SK-N-SH treated with all-trans-retinoic acid at 6 μM for 48 hours (cell line): Measurements from ENCODE around the gene PRDM8.
A peak's percentile ranks its signal among the peaks of the same experiment; 100 is the strongest.

Experiments
- ATAC-seq: fragments of 200-7000 bp; cut with Tn5 transposase; 3 replicates; pipeline ENCODE4 v1.9.1; 2020; ENCODE audit warnings: mild to moderate bottlenecking, moderate library complexity
- ARNTL ChIP-seq: fragments of 450-650 bp; formaldehyde crosslinking; IDR thresholded peaks from 2 replicates; pipeline ENCODE4 v1.5.0; 2020; ENCODE audit warnings: low read depth, mild to moderate bottlenecking, moderate library complexity, borderline replicate concordance
- CREB5 ChIP-seq: fragments of 250-450 bp; sonication (Bioruptor Pico); IDR thresholded peaks from 2 replicates; pipeline ENCODE4 v1.5.1; 2020; ENCODE audit warnings: low read depth, mild to moderate bottlenecking, moderate library complexity
- CSDC2 ChIP-seq: fragments of 250-450 bp; sonication (Bioruptor Pico); IDR thresholded peaks from 2 replicates; pipeline ENCODE4 v1.5.0; 2020; ENCODE audit warnings: mild to moderate bottlenecking, moderate library complexity
- ESRRG ChIP-seq: fragments of 250-450 bp; sonication (Bioruptor Pico); IDR thresholded peaks from 2 replicates; pipeline ENCODE4 v1.6.1; 2021; ENCODE audit warnings: mild to moderate bottlenecking
- GLIS3 ChIP-seq: fragments of 250-450 bp; sonication (Bioruptor Pico); IDR thresholded peaks from 2 replicates; pipeline ENCODE4 v1.5.0; 2020; ENCODE audit warnings: mild to moderate bottlenecking, moderate library complexity
- ISL1 ChIP-seq: fragments of 250-450 bp; sonication (Bioruptor Pico); IDR thresholded peaks from 2 replicates; pipeline ENCODE4 v2.1.2; 2022; ENCODE audit warnings: mild to moderate bottlenecking, moderate library complexity
- OSR1 ChIP-seq: fragments of 250-450 bp; sonication (Bioruptor Pico); IDR thresholded peaks from 2 replicates; pipeline ENCODE4 v1.8.0; 2022; ENCODE audit warnings: moderate library complexity, mild to moderate bottlenecking, inconsistent platforms
- PPARA ChIP-seq: fragments of 250-450 bp; sonication (Bioruptor Pico); IDR thresholded peaks from 2 replicates; pipeline ENCODE4 v1.5.0; 2020; ENCODE audit warnings: mild to moderate bottlenecking, borderline replicate concordance
- RARB ChIP-seq: fragments of 250-450 bp; sonication (Bioruptor Pico); IDR thresholded peaks from 2 replicates; pipeline ENCODE4 v1.8.0; 2021; ENCODE audit warnings: mild to moderate bottlenecking, moderate library complexity
- SNAI2 ChIP-seq: fragments of 250-450 bp; sonication (Bioruptor Pico); IDR thresholded peaks from 2 replicates; pipeline ENCODE4 v1.5.0; 2020; ENCODE audit warnings: mild to moderate bottlenecking, moderate library complexity
- TCF4 ChIP-seq: fragments of 250-450 bp; sonication (Bioruptor Pico); IDR thresholded peaks from 2 replicates; pipeline ENCODE4 v1.8.0; 2021; ENCODE audit warnings: mild to moderate bottlenecking, moderate library complexity, borderline replicate concordance
- TOX ChIP-seq: fragments of 250-450 bp; sonication (Bioruptor Pico); IDR thresholded peaks from 2 replicates; pipeline ENCODE4 v1.8.0; 2021; ENCODE audit warnings: mild to moderate bottlenecking, moderate library complexity, borderline replicate concordance
- ZC3H10 ChIP-seq: fragments of 250-450 bp; sonication (Bioruptor Pico); IDR thresholded peaks from 2 replicates; pipeline ENCODE4 v1.5.1; 2021; ENCODE audit warnings: mild to moderate bottlenecking, moderate library complexity
- ZFP3 ChIP-seq: fragments of 250-450 bp; sonication (Bioruptor Pico); IDR thresholded peaks from 2 replicates; pipeline ENCODE4 v1.5.0; 2020; ENCODE audit warnings: mild to moderate bottlenecking, moderate library complexity
- ZNF565 ChIP-seq: fragments of 450-650 bp; formaldehyde crosslinking; conservative IDR thresholded peaks from 2 replicates; pipeline ENCODE4 v1.5.0; 2020; ENCODE audit warnings: low read depth, mild to moderate bottlenecking, moderate library complexity
- ZNF70 ChIP-seq: fragments of 450-650 bp; formaldehyde crosslinking; IDR thresholded peaks from 2 replicates; pipeline ENCODE4 v1.5.0; 2020; ENCODE audit warnings: mild to moderate bottlenecking, moderate library complexity
- ZNF8 ChIP-seq: fragments of 450-650 bp; formaldehyde crosslinking; IDR thresholded peaks from 2 replicates; pipeline ENCODE4 v1.5.0; 2020; ENCODE audit warnings: mild to moderate bottlenecking, moderate library complexity
- TF ChIP-seq, protein P1 (sequence below): fragments of 250-450 bp; sonication (Bioruptor Pico); IDR thresholded peaks from 2 replicates; pipeline ENCODE4 v1.5.1; 2021; ENCODE audit warnings: mild to moderate bottlenecking, moderate library complexity
- TF ChIP-seq, protein P2 (sequence below): fragments of 250-450 bp; sonication (Bioruptor Pico); IDR thresholded peaks from 2 replicates; pipeline ENCODE4 v1.8.0; 2021; ENCODE audit warnings: low read depth, mild to moderate bottlenecking, moderate library complexity, borderline replicate concordance
- TF ChIP-seq, protein P3 (sequence below): fragments of 250-450 bp; sonication (Bioruptor Pico); IDR thresholded peaks from 2 replicates; pipeline ENCODE4 v1.8.0; 2020; ENCODE audit warnings: mild to moderate bottlenecking, moderate library complexity, borderline replicate concordance

The PRDM8 gene

DNA sequence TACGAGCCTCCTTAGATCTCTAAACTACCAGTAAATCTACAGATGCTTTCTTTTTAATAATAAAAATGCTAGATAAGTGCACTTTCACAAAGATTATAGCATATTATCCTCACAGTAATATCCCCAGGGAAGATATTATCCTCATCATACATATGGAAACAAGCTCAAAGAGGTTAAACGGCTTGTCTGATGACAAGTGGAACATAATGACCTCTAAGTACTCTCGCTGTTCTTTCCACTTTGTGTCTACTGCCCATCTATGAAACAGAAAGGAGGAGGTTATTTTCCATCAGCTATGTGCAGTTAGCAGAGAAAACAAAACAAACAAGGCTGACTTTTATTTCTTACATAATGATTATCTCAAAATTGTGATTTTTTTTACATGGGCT lies 42.8 kb upstream of the PRDM8 start (continued):
- TF ChIP-seq, protein P1, sequence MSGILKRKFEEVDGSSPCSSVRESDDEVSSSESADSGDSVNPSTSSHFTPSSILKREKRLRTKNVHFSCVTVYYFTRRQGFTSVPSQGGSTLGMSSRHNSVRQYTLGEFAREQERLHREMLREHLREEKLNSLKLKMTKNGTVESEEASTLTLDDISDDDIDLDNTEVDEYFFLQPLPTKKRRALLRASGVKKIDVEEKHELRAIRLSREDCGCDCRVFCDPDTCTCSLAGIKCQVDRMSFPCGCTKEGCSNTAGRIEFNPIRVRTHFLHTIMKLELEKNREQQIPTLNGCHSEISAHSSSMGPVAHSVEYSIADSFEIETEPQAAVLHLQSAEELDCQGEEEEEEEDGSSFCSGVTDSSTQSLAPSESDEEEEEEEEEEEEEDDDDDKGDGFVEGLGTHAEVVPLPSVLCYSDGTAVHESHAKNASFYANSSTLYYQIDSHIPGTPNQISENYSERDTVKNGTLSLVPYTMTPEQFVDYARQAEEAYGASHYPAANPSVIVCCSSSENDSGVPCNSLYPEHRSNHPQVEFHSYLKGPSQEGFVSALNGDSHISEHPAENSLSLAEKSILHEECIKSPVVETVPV (CRISPR knock-in tag), result peak; percentile 81; the same call in 1 of the 2 replicates
- TF ChIP-seq PPARA (CRISPR knock-in tag) (no peak), ZFP3 (CRISPR knock-in tag) (0 out of 2 replicates have a peak, but pooled peaks have one; percentile 14), CSDC2 (no peak)
- TF ChIP-seq, protein P2, sequence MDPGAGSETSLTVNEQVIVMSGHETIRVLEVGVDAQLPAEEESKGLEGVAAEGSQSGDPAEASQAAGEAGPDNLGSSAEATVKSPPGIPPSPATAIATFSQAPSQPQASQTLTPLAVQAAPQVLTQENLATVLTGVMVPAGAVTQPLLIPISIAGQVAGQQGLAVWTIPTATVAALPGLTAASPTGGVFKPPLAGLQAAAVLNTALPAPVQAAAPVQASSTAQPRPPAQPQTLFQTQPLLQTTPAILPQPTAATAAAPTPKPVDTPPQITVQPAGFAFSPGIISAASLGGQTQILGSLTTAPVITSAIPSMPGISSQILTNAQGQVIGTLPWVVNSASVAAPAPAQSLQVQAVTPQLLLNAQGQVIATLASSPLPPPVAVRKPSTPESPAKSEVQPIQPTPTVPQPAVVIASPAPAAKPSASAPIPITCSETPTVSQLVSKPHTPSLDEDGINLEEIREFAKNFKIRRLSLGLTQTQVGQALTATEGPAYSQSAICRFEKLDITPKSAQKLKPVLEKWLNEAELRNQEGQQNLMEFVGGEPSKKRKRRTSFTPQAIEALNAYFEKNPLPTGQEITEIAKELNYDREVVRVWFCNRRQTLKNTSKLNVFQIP (CRISPR knock-in tag), result no peak

DNA sequence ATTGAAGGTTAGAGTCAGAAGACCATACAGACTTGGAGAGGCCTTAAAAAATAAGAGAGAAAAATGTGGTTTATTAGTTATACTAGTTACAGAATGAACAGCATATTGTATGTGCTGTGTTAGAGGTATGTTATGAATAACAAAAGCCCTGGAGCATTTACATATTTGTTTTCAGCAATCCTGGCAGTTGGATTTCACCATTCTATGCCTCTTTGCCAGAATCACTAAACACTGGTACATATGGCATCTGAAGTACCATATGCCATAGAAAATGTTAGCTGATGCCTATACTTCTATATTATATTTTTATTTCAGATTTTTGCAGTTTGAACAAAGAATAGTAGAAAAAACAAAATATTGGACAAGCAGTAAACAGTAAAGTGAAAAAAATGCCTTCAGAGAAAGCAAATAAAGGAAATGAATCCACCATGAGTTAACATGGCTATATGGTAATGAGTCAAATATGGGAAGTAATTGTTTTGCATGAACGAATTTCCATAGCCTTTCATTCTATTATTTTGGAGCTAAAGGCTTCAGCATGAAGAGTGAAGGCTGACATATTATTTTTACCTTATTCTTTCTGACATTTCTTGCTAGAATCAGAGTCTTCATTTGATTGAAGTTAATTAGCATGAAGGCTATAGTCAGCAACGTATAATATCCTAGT lies 41.9 kb upstream of the PRDM8 start:
- ATAC-seq, result no peak
- TF ChIP-seq ARNTL (CRISPR knock-in tag) (no peak), RARB (CRISPR knock-in tag) (no peak), OSR1 (CRISPR knock-in tag) (no peak), ZNF565 (CRISPR knock-in tag) (no peak), GLIS3 (CRISPR knock-in tag) (no peak), ISL1 (CRISPR knock-in tag) (no peak), ZNF70 (CRISPR knock-in tag) (no peak), SNAI2 (CRISPR knock-in tag) (no peak), TCF4 (no peak), ESRRG (no peak), TOX (no peak), ZNF8 (CRISPR knock-in tag) (no peak), PPARA (CRISPR knock-in tag) (no peak)
- TF ChIP-seq, protein P3, sequence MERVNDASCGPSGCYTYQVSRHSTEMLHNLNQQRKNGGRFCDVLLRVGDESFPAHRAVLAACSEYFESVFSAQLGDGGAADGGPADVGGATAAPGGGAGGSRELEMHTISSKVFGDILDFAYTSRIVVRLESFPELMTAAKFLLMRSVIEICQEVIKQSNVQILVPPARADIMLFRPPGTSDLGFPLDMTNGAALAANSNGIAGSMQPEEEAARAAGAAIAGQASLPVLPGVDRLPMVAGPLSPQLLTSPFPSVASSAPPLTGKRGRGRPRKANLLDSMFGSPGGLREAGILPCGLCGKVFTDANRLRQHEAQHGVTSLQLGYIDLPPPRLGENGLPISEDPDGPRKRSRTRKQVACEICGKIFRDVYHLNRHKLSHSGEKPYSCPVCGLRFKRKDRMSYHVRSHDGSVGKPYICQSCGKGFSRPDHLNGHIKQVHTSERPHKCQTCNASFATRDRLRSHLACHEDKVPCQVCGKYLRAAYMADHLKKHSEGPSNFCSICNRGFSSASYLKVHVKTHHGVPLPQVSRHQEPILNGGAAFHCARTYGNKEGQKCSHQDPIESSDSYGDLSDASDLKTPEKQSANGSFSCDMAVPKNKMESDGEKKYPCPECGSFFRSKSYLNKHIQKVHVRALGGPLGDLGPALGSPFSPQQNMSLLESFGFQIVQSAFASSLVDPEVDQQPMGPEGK, result no peak
- TF ChIP-seq, protein P1 (CRISPR knock-in tag), result no peak
- TF ChIP-seq, protein P2 (CRISPR knock-in tag), result no peak

DNA sequence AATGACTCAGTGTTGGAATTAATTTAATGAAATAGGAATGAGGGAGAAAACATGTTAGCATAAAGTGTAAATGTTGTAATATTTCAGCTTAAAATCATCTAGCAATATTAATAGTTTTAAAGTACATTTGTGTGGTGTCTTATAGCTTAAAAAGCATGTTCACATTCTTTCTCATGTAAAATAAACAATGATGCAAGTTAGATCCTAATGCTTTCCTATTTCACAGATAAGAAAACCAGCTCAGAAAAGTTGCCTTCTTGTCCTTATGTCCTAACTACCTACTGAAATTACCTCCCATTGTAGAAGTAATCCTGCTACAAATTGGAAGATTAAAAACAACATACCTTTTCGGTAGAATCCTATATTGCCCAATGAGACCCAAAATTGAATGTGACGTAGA lies 40.9 kb upstream of the PRDM8 start:
- no peak for ATAC-seq

GRCh38 chr4:80161413-80162058 lies 35.8 kb upstream of the PRDM8 start:
- TF ChIP-seq ARNTL (CRISPR knock-in tag), result no peak
- no peak for TF ChIP-seq SNAI2 (CRISPR knock-in tag)
- no peak for TF ChIP-seq CREB5
- no peak for TF ChIP-seq GLIS3 (CRISPR knock-in tag)
- no peak for TF ChIP-seq RARB (CRISPR knock-in tag)
- no peak for TF ChIP-seq ZNF70 (CRISPR knock-in tag)
- ATAC-seq, result no peak

More for the DNA sequence above, 40.9 kb upstream of the PRDM8 start:
- TF ChIP-seq ZC3H10 (CRISPR knock-in tag) (no peak), ZFP3 (CRISPR knock-in tag) (no peak), GLIS3 (CRISPR knock-in tag) (no peak), ZNF70 (CRISPR knock-in tag) (no peak), SNAI2 (CRISPR knock-in tag) (no peak), TOX (no peak)
